HG02840 (cell line): ENCODE results near the gene RGL2.
A peak's percentile ranks its signal among the peaks of the same experiment; 100 is the strongest.
"Not testable (repeated sequence)": the region's sequence is repeated elsewhere in the genome, so short reads cannot be mapped to it uniquely, and the experiment has no call there.

Experiments used
- ATAC-seq: cut with Tn5 transposase; IDR thresholded peaks from one replicate; pipeline ENCODE4 v1.9.1; 2021; ENCODE audit warnings: mild to moderate bottlenecking, moderate library complexity, moderate number of reproducible peaks; ENCODE audit not compliant: unreplicated experiment, low FRiP score

The RGL2 gene, protein sequence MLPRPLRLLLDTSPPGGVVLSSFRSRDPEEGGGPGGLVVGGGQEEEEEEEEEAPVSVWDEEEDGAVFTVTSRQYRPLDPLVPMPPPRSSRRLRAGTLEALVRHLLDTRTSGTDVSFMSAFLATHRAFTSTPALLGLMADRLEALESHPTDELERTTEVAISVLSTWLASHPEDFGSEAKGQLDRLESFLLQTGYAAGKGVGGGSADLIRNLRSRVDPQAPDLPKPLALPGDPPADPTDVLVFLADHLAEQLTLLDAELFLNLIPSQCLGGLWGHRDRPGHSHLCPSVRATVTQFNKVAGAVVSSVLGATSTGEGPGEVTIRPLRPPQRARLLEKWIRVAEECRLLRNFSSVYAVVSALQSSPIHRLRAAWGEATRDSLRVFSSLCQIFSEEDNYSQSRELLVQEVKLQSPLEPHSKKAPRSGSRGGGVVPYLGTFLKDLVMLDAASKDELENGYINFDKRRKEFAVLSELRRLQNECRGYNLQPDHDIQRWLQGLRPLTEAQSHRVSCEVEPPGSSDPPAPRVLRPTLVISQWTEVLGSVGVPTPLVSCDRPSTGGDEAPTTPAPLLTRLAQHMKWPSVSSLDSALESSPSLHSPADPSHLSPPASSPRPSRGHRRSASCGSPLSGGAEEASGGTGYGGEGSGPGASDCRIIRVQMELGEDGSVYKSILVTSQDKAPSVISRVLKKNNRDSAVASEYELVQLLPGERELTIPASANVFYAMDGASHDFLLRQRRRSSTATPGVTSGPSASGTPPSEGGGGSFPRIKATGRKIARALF

DNA sequence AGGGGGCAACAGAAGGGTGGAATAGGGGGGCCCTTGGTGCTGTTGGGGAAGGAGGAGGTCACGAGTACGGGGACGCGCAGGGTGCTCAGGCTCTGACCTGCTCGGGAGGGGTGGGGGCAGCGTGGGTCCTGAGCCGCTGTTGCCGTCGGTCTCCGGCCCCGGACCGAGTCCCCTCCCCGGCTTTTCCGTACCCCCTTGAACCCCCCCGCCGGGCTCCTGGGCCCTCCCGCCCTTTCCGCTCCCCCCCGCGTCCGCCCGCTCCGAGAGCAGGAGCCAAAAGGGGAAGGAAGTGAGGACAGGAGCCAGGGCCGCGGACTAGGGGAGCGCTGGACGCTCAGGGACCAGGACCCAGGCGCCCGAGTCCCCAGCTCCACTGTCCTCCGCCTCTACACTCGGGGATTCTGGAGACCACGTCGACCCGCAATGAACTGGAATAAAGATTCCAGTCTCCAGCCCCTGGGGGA lies at the start of gene RGL2:
RGL2 (minus strand) TSS at position 170 of the 464 bp plus-strand sequence. CDS start 332 bp downstream, outside the sequence.
- peak; percentile 25 for ATAC-seq

DNA sequence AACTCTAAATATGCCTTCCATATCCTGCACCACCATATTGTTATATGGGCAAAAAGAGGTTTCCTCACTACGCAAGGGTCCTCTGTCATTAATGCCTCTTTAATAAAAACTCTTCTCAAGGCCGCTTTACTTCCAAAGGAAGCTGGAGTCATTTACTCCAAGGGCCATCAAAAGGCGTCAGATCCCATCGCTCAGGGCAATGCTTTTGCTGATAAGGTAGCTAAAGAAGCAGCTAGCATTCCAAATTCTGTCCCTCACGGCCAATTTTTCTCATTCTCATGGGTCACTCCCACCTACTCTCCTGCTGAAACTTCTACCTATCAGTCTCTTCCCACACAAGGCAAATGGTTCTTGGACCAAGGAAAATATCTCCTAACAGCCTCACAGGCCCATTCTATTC lies 49.1 kb upstream of the RGL2 start:
- ATAC-seq, result no peak

DNA sequence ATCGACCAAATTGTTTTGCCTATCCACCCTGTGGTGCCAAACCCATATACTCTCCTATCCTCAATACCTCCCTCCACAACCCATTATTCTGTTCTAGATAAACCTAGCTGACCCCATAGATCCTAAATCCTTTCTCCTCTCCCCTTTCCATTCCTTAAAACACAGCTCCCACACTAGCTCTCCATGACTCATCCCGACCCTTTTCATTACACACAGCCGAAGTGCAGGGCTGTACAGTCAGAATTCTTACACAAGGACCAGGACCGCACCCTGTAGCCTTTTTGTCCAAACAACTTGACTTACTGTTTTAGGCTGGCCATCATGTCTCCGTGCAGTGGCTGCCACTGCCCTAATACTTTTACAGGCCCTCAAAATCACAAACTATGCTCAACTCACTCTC lies 48.2 kb upstream of the RGL2 start:
- not testable (repeated sequence) for ATAC-seq

DNA sequence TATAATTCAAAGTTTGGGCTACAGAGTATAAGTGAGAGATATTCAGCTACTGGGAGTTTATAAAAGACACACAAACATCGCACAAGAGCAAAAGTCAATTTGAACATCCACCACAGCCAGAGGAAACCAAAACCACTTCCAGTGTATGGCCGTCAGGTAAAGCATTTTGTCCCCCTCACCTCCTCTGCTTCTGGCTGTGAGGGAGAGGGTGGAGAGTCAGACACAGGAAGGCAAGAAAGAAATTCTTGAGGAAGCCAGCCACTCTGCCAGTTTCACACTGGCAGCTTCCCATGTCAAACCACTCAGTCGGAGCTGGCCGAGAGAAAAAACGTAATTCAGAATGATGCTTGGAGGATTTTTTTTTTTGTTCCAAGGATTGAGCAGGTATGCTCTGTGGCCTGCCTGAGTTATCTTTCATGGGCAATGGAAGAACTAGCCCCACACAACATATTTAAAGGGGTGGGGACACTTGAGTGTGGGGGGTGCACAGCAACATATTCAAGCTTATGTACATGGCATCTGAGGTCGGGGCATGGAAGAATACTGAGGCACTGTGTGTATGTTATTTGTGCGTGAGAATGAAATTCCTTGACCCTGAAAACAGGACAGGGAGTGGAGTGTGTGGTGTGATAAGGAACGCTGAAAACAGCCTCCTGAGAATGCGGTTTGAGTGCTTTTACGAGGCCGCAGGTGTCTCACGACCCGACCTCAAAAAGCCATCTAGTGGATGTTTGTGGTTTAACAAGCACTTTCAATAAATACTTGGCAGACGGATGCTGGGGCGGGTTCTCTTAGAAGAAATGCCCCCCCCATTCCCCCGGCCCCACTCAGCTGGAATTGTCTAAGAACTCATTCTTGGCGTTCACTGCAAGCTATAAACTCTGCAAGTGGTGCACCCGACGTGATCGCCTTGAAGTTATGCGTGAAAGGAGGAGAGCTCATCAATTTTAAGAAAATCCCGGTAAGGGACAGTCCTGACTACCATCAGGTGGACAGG lies 46.3 kb upstream of the RGL2 start:
- no peak for ATAC-seq

DNA sequence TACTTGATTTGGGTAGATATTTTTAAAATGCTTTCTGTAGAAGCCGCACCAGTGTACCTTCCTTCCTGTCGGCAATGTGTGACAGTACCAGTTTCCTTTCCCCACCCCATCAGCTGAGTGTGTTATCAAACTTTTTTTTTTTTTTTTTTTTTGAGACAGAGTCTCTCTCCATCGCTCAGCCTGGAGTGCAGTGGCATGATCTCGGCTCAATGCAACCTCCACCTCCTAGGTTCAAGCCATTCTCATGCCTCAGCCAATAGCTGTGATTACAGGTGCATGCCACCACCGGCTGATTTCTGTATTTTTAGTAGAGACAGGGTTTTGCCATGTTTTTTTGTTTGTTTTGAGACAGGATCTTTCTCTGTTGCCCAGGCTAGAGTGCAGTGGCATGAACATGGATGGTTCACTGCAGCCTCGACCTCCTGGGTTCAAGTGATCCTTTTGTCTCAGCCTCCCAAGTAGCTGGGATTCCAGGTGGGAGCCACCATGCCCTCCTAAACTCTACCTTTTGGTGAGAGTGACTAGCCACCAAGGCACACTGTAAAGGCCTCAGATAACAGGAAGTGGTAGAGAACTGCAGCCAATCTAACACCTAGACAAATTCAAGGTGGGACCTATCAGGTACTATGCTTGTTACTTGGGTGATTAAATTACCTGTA lies 45.3 kb upstream of the RGL2 start:
- peak; percentile 56 for ATAC-seq

DNA sequence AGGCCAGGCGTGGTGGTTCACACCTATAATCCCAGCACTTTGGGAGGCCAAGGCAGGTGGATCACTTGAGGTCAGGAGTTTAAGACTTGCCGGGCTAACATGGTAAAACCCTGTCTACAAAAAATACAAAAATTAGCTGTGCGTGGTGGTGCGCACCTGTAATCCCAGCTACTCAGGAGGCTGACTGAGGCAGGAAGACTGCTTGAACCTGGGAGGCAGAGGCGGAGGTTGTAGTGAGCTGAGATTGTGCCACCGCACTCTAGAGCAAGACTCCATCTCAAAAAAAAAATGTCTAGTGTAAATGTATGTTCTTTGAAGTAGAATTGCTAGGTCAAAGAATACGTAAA lies 44.8 kb upstream of the RGL2 start:
- ATAC-seq, result not testable (repeated sequence)

DNA sequence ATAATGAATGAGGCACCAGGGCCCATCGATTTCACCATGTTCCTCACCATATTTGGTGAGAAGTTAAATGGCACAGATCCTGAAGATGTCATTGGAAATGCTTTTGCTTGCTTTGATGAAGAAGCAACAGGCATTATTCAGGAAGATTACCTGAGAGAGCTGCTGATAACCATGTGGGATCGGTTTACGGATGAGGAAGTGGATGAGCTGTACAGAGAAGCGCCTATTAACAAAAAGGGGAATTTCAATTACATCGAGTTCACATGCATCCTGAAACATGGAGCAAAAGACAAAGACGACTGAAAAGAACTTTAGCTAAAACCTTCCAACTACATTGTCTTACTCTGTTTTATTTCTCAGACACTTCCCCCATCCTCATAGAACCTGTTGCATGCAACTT lies 40.5 kb upstream of the RGL2 start:
- ATAC-seq, result no peak

DNA sequence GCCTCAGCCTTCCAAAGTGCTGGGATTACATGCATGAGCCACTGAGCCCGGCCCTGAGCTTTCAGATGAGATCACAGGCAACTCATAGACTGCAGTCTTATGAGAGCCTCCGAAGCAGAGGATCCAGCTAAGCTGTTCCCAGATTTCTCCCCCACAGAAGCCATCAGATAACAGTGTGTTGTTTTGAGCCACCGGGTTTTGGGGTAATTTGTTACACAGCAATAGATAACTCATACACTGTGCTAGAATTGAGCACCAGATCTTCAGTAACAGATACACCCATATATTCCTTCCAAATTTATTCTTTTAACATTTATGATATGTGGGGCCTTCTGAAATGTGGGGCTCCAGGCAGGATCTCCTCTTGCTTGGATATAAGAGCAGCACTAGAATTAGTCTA lies 37.8 kb upstream of the RGL2 start:
- ATAC-seq, result no peak

DNA sequence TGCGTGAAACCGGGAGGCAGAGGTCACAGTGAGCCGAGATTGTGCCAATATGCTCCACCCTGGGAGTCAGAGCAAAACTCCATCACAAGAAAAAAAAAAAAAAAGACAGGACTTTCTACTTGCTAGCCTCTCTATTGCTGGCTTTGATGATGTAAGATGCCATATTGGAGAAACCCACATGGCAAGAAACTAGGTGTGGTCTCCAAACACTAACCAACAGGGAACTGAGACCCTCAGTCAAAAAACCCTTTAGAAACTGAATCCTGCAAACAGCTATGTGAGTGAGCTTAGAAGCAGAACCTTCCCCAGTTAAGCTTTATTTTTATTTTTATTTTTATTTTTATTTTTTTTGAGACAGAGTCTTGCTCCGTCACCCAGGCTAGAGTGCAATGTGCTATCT lies 37.2 kb upstream of the RGL2 start:
- no peak for ATAC-seq

DNA sequence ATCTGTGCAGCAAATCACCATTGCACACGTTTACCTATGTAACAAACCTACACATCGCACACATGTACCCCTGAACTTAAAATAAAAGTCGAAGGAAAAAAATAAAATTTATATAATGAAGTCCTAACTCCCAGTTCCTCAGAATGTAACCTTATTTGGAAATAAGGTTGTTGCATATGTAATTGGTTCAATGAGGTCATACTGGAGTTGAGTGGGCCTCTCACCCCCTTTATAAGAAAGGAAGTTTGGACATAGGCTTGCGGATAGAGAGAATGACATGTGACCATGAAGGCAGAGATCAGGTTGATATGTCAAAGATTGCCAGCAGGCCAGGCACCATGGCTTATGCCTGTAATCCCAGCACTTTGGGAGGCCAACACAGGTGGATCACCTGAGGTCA lies 34.9 kb upstream of the RGL2 start:
- ATAC-seq, result no peak

DNA sequence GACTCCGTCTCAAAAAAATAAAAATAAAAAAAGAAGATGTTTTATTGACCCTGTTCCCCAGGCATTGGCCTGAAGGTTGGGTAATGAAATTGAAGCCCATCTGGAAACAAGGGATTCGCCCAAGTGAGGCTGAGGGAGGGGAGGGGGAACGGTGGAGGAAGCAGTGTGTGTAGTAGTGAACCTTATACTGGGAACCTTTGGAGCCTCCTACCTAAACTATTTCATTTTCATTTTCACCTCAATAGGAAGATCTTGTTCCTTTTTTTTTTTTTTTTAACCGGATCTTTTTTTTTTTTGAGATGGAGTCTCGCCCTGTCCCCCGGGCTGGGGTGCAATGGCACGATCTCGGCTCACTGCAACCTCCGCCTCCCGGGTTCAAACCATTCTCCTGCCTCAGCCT lies 32.0 kb upstream of the RGL2 start:
- ATAC-seq, result no peak

DNA sequence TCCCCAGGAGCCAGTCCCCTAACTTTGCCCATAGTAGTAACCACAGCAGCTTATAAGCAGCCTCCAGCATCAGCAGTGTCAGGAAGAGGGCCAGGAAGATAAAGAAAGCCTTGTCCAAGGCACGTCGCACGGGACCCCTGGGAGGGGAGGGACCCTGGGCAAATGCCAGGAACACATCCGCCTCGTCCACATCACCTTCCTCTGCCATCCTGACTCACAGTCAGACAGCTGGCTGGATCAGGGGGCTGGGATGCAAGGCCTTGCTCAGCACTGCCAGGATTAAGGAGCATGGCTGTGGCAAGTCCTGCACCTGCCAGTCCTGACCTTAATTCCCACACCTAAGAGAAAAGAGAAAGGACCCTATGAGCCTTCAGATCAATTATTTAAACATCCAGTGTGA lies 30.3 kb upstream of the RGL2 start:
- no peak for ATAC-seq

DNA sequence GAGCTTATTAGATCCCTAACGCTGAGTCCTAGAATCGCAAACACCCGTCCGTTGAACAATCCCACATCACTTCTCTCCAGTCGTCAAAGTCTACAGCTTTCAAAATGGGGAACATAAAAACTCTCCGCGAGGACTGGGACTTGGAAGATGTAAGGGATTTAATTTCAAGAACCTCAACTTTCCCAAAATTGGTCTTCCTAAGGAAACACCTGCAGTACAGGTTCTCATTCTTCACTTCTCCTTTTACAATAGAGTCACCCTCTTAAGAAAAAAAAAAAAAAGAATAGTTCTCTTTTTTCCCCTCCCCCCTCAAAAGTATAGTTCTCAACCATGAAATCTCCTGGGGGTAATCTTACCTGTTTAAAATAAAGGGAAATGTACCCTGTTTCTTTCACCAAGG lies 25.4 kb upstream of the RGL2 start:
- ATAC-seq, result no peak

DNA sequence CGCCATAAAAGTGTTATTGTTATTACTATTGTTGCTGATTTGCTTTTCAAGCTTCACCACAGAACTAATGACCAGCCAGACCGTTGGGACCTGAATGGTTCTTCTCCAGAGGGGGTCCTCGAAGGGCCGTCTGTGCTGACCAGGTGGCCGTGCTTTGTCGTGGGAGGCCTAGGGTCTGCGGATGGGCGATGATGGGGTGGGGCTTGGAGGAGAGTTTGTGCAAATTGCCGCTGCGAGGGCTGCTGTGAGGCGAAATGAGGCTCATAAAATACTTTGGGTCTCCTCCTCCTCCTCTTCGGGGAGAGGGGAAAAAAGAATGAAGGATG lies 24.8 kb upstream of the RGL2 start:
- no peak for ATAC-seq

DNA sequence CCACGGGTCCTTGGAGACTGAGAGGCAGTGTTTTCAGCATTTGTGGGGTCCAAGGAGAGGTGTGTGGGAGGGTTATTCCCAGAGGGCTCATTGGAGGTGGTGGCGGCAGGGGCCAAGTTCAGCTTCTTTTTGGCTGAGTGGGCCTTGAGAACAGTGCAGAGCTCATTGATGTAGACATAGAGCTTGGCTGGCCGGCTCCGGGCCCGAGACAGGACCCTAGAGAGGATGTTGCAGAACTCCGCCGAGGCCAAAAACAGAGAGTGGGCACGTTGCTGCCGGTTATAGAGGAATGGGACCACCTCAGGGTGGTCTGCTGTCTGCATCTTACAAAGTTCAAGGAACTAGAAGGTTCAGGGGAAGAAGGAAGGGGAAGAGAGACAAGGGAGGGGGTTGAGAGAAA lies 22.5 kb upstream of the RGL2 start:
- ATAC-seq, result no peak

DNA sequence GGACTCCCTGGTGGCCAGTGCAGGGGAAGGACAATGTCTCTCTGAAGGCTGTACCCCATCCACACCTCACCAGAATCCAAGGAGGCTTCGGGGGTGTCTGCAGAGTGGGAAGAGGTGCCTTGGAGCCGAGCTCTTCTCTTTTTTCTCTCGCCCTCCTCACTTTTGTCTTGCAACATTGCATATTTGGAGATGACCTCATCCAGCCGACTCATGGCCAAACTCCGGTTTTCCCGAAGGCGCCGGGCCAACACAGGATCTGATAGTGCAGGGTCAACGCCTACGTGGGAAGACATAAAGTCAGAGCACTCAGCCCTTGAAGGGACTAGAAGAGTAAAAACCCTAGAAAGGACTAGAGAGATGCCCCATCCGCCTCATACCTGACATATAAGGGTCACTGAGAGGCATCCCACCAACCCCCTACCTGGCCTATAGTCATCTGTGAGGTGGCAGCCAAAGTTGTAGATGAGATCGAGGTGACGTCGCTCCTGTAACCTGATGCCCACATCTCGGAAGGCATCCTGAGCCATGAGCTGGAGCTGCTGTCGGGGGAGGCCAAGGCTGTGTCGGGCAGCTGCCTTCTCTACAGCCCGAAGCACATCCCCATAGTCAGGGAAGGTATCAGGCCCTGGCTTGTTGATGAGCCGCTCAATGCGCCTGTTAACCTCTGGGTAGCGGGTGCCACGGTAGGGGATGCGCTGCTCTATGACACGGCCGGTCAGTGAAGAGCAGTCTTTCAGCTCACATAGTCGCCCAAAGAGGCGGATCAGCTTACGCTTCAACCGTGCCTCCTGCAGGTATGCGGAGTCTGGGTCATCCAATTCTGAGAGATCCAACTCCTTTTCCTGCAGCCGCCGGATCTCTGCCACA lies 21.8 kb upstream of the RGL2 start:
- no peak for ATAC-seq

DNA sequence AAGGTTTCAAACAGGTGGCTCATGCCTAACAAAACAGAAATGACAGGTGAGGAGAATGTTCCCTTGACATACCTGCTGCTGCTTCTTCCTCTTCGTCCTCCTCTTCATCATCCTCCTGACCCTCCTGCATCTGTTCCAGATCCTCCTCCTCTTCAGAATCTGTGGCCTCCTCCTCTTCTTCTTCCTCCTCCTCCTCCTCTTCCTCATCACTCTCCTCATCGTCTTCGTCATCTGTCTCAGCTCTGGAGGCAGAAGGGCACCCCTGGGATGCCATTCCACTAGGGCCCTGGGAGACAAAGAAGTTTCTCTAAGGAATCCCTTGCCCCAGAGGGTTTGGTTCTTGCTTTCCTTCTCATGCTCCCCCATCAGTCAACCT lies 21.2 kb upstream of the RGL2 start:
- ATAC-seq, result no peak

DNA sequence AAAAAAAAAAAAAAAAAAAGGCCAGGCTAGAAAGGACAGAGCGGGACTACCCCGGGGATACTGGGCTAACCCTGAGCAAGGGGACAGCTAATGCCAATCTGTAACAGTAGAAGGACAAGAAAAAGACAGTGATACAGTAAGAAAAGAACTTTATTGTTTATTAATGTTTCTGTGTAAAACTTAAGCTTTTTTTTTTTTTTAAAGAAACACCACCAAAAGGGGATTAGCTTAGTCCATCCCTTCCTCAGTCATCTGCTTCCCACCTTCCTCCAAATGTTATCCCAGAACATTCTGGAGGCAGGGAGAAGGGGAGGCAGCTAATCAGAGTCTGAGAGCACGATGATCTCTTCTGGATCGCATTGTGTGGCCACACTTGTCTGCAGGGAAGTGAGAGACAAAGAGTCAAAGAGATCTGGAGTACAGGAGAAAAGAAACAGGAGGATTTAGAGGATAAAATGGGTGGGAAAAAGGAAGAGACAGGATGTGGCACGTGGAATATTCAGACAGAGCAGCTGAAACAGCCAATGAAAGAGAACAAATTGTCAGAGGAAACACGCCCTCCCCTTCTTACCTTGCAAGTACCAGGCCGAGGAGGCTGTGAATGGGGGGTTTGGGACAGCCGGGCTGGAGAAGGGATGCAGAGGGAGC lies 19.8 kb upstream of the RGL2 start:
- ATAC-seq, result no peak
